K562 (cell line): ENCODE data around the gene CDT1. TPM values are rescaled to one million over a fixed set of nuclear protein-coding genes. Genes with fewer than 3 reads are reported as not detected.

Experiments
- ATF4 ChIP-seq: fragments of 450-650 bp; formaldehyde crosslinking; IDR thresholded peaks from 2 replicates; pipeline ENCODE4 v1.4.0; 2022; ENCODE audit warnings: mild to moderate bottlenecking, moderate library complexity
- CBX3 ChIP-seq, 2 experiments: IDR thresholded peaks; 1 replicate in 1 of 2; 2 replicates in 1 of 2; pipeline ENCODE4 v1.6.1; 2012; ENCODE audit warnings: inconsistent platforms in 2 of 2, low read length in 2 of 2, borderline replicate concordance in 1 of 2, control low read depth in 1 of 2
- CREBBP ChIP-seq: IDR thresholded peaks from one replicate; pipeline ENCODE4 v1.6.1; 2012; ENCODE audit warnings: low read depth, mild to moderate bottlenecking, control low read depth, inconsistent platforms, low read length
- E2F5 ChIP-seq: sonication (generic); formaldehyde crosslinking; IDR thresholded peaks from 2 replicates; pipeline ENCODE4 v1.8.0; 2022; ENCODE audit warnings: mild to moderate bottlenecking, missing genetic modification reagents
- ETV1 ChIP-seq: fragments of 450-650 bp; conservative IDR thresholded peaks from 2 replicates; pipeline ENCODE4 v1.6.1; 2016; ENCODE audit warnings: missing genetic modification characterization, control low read depth, low read depth, missing compliant biosample characterization
- GATAD2B ChIP-seq: fragments of 450-650 bp; IDR thresholded peaks from 2 replicates; pipeline ENCODE4 v1.6.1; 2017; ENCODE audit warnings: mild to moderate bottlenecking, borderline replicate concordance
- KHSRP ChIP-seq: fragments of 450-650 bp; IDR thresholded peaks from 2 replicates; pipeline ENCODE4 v1.6.1; 2017
- LCOR ChIP-seq: sonication (generic); formaldehyde crosslinking; IDR thresholded peaks from 2 replicates; pipeline ENCODE4 v1.8.0; 2022; ENCODE audit warnings: mild to moderate bottlenecking, missing genetic modification reagents
- MAFF ChIP-seq: IDR thresholded peaks from 2 replicates; pipeline ENCODE4 v1.6.1; 2012; ENCODE audit warnings: low read length, improper control_type of control experiment
- MBD1 ChIP-seq: fragments of 250-450 bp; sonication (Bioruptor Pico); IDR thresholded peaks from 2 replicates; pipeline ENCODE4 v1.8.0; 2022; ENCODE audit warnings: inconsistent platforms
- NUFIP1 ChIP-seq: fragments of 450-650 bp; IDR thresholded peaks from 2 replicates; pipeline ENCODE4 v1.6.1; 2018; ENCODE audit not compliant: partially characterized antibody
- PCBP1 ChIP-seq: fragments of 200-400 bp; formaldehyde crosslinking; IDR thresholded peaks from 2 replicates; pipeline ENCODE4 v1.6.1; 2018; ENCODE audit warnings: mild to moderate bottlenecking, low read depth, low read length; ENCODE audit not compliant: poor library complexity, severe bottlenecking
- RBBP5 ChIP-seq: fragments of 200-600 bp; sonication (generic); IDR thresholded peaks from 2 replicates; pipeline ENCODE4 v1.6.1; 2012; ENCODE audit warnings: borderline replicate concordance, mild to moderate bottlenecking, low read length, control low read depth, inconsistent platforms; ENCODE audit not compliant: insufficient read depth, poor library complexity, severe bottlenecking
- SIN3B ChIP-seq: fragments of 450-650 bp; IDR thresholded peaks from 2 replicates; pipeline ENCODE4 v1.6.1; 2017; ENCODE audit warnings: low read depth, mild to moderate bottlenecking, moderate library complexity
- TEAD2 ChIP-seq: fragments of 450-650 bp; IDR thresholded peaks from 2 replicates; pipeline ENCODE4 v1.6.1; 2016; ENCODE audit warnings: missing genetic modification characterization, control low read depth, missing compliant biosample characterization
- ZNF174 ChIP-seq: fragments of 250-450 bp; sonication (Bioruptor Pico); IDR thresholded peaks from 2 replicates; pipeline ENCODE4 v1.4.0; 2020; ENCODE audit warnings: mild to moderate bottlenecking
- ZNF384 ChIP-seq: IDR thresholded peaks from 2 replicates; pipeline ENCODE4 v1.6.1; 2012; ENCODE audit warnings: low read depth, low read length, improper control_type of control experiment
- ZNF444 ChIP-seq: fragments of 250-450 bp; sonication (Bioruptor Pico); IDR thresholded peaks from 2 replicates; pipeline ENCODE4 v1.4.0; 2020; ENCODE audit warnings: mild to moderate bottlenecking, moderate library complexity
- polyA plus RNA-seq, 8 experiments: library from polyadenylated mRNA; depleted of rRNA in 4 of 8; stranded (reverse) in 5 of 8; unstranded in 3 of 8; fragments of >200 nt; fragmentation: Nextera tagmentation in 2 of 8; fragmentation: Illumina TruSeq in 1 of 8; extraction: Ambion mirVana in 2 of 8; extraction: Trizol in 1 of 8; gene quantifications; 2 replicates each; pipeline versions ENCODE4 v1.2.1 to v1.2.3, GENCODE V29; 2011 to 2014; ENCODE audit warnings: inconsistent platforms in 1 of 8, missing spikeins in 1 of 8
- total RNA-seq, 7 experiments: library from RNA; depleted of rRNA in 6 of 7; stranded (reverse); fragments of >200 nt in 6 of 7; fragmentation: Illumina TruSeq in 2 of 7; extraction: Trizol in 2 of 7; gene quantifications; 2 replicates each; pipeline versions ENCODE4 v1.2.1 to v1.2.3, GENCODE V29; 2011 to 2021; ENCODE audit warnings: low replicate concordance in 1 of 7
- TF ChIP-seq, protein P1 (sequence below): fragments of 250-450 bp; sonication (Bioruptor Pico); IDR thresholded peaks from 2 replicates; pipeline ENCODE4 v1.5.0; 2021

The CDT1 gene
- total and polyA plus RNA-seq, 9 of the 15 experiments (the other 6 are each of a cell fraction or from before 2014, with no cell fraction given) = 0.92 to 178 (median 14.2) TPM

- TF ChIP-seq, protein P1, sequence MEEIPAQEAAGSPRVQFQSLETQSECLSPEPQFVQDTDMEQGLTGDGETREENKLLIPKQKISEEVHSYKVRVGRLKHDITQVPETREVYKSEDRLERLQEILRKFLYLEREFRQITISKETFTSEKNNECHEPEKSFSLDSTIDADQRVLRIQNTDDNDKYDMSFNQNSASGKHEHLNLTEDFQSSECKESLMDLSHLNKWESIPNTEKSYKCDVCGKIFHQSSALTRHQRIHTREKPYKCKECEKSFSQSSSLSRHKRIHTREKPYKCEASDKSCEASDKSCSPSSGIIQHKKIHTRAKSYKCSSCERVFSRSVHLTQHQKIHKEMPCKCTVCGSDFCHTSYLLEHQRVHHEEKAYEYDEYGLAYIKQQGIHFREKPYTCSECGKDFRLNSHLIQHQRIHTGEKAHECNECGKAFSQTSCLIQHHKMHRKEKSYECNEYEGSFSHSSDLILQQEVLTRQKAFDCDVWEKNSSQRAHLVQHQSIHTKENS = no peak
- peak; percentile 55 for TF ChIP-seq RBBP5
- TF ChIP-seq ETV1 (tag) = no peak
- no peak for TF ChIP-seq KHSRP
- peak; percentile 9; the same call in 1 of the 2 replicates for TF ChIP-seq ZNF384
- TF ChIP-seq PCBP1 = peak; percentile 96
- TF ChIP-seq LCOR = peak; percentile 77; the same call in 1 of the 2 replicates
- TF ChIP-seq ZNF444 = no peak
- TF ChIP-seq MBD1 (CRISPR knock-in tag) = peak; percentile 56; the same call in 1 of the 2 replicates
- peak; percentile 56; the same call in 1 of the 2 replicates for TF ChIP-seq ATF4 (CRISPR knock-in tag)
- TF ChIP-seq CBX3 (IDR thresholded peaks at IDR 0.05; ENCODE audit: borderline replicate concordance in 1 of 2, low read length in 2 of 2) = peak in 1 of 2 experiments; percentile 17; a peak in 1 of 3 replicates
- TF ChIP-seq MAFF = no peak
- peak; percentile 54 for TF ChIP-seq SIN3B
- no peak for TF ChIP-seq ZNF174 (CRISPR knock-in tag)
- TF ChIP-seq GATAD2B = peak; percentile 100
- TF ChIP-seq NUFIP1 = peak; percentile 12
- TF ChIP-seq E2F5 (CRISPR knock-in tag) = peak; percentile 72; the same call in 1 of the 2 replicates
- no peak for TF ChIP-seq CREBBP
- TF ChIP-seq TEAD2 (tag) = no peak
These were observed 18.3 kb upstream of the CDT1 start, which contains the start of gene PIEZO1 (continued) for GRCh38 chr16:88785106-88785924.
